H1 (cell line): ENCODE data around the gene TMEM40. TPM values are rescaled to one million over a fixed set of nuclear protein-coding genes. Genes with fewer than 3 reads are reported as not detected.

Experiments
- JUN ChIP-seq: IDR thresholded peaks from 2 replicates; pipeline ENCODE4 v1.6.1; 2011; ENCODE audit warnings: low read depth, mild to moderate bottlenecking, improper control_type of control experiment, low read length
- MAX ChIP-seq: IDR thresholded peaks from 2 replicates; pipeline ENCODE4 v1.6.1; 2012; ENCODE audit warnings: inconsistent platforms
- TEAD4 ChIP-seq: IDR thresholded peaks from 2 replicates; pipeline ENCODE4 v1.6.1; 2012; ENCODE audit warnings: low read depth, low read length, inconsistent platforms, mixed read lengths
- USF2 ChIP-seq: IDR thresholded peaks from 2 replicates; pipeline ENCODE4 v1.6.1; 2011; ENCODE audit warnings: low read length, improper control_type of control experiment
- ZNF274 ChIP-seq: IDR thresholded peaks from 2 replicates; pipeline ENCODE4 v1.7.0; 2012; ENCODE audit warnings: low read length, borderline replicate concordance; ENCODE audit errors: extremely low read depth
- polyA plus RNA-seq, 7 experiments: library from polyadenylated mRNA; depleted of rRNA in 3 of 7; stranded (reverse) in 5 of 7; unstranded in 2 of 7; fragments of >200 nt in 5 of 7; fragments of 200-250 nt in 2 of 7; gene quantifications; 1 replicate in 5 of 7; 2 replicates in 1 of 7; 4 replicates in 1 of 7; pipeline versions ENCODE4 v1.2.1 to v1.2.3, GENCODE V29; 2011 to 2013; ENCODE audit warnings: missing spikeins in 2 of 7, mixed read lengths in 2 of 7
- total RNA-seq: library from RNA; stranded (reverse); fragmentation: NEBNext Ultra II Directional; extraction: Animal tissue kit (Norgen Biotek cat#: 25700); gene quantifications from 2 replicates; pipeline ENCODE4 v1.2.1, GENCODE V29; 2021

TMEM40 gene
- total and polyA plus RNA-seq, 2 of the 8 experiments (the other 6 are each of a cell fraction or from before 2014, with no cell fraction given) = 0.18 TPM; not detected in 1

- TF ChIP-seq MAX = no peak
- TF ChIP-seq TEAD4 = no peak
- TF ChIP-seq JUN = no peak
- TF ChIP-seq ZNF274 = no peak
- no peak for TF ChIP-seq USF2
Observed at GRCh38 chr3:12793701-12794100, 34.6 kb upstream of the TMEM40 start (continued).
